ENCODE data around the gene CNOT10.
"Not testable (repeated sequence)": the region's sequence is repeated elsewhere in the genome, so short reads cannot be mapped to it uniquely, and the experiment has no call there.

The CNOT10 gene

GRCh38 chr3:32764481-32764880, 79.5 kb downstream of the CNOT10 start:
- no peak for DNase-seq

GRCh38 chr3:32778389-32778788, 93.4 kb downstream of the CNOT10 start:
- no peak for DNase-seq

DNA sequence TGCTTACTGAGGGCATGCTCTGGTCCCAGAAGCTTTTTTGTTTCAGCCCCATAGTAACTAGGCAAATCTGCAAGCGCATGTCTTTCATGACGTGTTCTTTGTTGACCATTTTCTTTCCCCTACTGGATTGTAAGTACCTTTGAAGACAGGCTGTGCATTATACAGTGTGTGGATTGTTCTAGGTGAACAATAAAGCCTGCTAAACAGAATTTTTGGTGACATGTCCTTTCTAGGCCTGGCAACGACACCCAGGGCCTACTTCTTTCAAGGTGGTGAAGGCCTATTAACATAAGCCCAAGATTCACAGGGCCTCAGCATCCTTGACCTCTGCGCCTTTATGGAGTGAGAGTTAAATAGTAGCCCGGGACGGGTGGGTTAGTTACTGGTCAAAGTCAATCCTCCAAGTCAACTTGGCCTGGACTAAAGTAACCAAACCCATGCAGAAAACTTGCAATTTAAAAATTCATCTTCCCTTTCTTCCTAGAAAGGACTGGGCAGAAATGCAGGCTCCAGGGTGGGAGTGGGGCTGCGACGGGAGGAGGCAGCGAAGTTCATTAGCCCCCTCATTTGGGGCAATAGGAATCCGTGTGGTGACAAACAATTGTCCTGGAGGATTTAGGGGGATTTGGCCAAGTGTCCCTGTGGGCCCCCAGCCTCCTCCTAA, 95.2 kb downstream of the CNOT10 start:
- DNase-seq = no peak

DNA sequence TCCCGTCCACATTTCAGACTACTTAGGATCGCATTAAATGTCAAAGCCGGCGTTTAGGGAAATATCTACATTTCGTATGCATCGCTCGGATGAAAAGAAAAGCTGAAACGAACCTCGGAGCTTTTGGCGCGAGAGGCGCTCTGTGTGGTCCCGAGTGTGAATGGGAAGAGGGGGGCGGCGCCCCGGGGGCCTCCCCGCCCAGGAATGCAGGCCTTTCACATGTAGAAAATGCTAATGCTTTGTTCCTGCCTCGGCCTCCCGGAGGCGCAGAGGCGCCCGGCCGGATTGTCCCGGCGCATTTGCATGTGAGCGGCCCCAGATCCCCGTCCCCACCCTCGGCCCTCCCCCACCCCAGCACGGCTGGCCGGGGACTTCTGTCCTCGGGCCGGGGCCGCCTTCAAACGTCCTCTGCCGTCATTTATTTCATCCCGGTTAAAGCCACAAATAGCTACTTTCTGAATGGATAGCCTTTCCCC, 95.8 kb downstream of the CNOT10 start:
- DNase-seq = no peak

- DNase-seq = peak; percentile 64
These were observed 96.4 kb downstream of the CNOT10 start for GRCh38 chr3:32781211-32781968.

DNA sequence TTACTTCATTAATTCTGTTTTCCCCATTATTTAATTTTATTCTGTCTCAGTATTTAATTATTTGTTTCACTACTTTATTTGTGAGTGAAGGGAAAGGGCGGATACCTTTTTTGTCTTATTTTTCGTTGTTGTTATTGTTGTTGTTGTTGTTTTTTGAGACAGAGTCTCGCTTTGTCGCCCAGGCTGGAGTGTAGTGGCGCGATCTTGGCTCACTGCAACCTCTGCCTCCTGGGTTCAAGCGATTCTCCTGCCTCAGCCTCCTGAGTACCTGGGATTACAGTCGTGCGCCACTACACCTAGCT, 96.9 kb downstream of the CNOT10 start:
- DNase-seq = not testable (repeated sequence)

GRCh38 chr3:32782407-32782806, 97.4 kb downstream of the CNOT10 start:
- no peak for DNase-seq

DNA sequence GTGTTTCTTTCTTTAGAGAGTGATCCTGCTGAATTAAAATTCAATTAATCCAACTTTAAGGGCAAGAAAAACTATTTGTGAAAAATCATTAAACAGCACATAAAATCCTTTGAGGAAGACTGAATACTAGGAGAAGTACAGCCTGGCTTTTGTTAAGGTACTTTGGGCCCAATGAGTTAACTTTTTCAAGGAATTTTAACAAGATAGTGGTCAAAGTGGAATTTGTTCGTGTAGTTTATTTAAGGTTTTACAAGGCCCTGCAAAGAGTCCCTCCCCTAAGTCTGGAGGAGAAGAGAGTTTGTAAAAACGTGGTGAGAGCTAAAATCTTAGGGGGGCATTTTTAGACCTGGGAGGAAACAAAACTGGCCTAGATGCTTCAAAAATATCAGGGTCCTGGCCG, 106.8 kb downstream of the CNOT10 start:
- DNase-seq = no peak

DNA sequence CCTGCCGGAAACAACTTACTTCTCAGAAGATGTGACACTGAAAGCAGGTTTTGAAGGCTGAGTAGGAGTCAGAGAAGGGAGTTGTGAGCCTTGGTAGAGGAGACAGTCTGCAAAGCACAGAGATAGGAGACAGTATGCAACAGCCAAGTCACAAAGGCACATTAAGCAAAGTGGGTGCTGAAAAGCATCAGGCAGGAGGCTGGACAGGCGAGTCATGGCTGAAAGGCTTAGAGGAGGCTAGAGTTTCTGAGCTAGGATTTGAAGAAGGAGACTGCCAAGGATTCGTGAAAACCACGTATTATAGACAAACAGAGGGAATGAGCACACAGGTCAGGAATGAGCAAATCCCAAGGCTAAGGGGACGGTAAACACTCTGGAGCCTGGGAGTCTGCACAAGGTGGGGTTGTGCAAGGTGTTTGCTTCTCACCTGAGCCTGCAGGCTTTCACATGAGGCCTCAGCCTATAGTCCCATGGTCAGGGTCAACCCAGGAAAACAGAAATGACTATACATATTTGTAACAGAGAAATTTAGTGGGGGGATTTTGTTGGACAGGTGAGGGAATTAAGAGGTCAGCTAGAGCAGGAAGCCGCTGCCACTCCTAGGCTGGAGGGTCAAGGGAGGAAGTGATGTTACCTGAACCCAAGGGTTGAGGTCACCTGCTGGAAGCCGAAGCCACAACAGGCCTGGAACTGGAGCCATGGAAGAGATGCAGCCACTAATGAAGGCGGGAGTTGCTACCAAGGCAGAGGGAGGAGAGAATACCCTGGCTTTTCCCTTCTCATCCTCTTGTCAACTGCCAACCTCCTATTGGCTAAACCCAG, 109.7 kb downstream of the CNOT10 start:
- no peak for DNase-seq

DNA sequence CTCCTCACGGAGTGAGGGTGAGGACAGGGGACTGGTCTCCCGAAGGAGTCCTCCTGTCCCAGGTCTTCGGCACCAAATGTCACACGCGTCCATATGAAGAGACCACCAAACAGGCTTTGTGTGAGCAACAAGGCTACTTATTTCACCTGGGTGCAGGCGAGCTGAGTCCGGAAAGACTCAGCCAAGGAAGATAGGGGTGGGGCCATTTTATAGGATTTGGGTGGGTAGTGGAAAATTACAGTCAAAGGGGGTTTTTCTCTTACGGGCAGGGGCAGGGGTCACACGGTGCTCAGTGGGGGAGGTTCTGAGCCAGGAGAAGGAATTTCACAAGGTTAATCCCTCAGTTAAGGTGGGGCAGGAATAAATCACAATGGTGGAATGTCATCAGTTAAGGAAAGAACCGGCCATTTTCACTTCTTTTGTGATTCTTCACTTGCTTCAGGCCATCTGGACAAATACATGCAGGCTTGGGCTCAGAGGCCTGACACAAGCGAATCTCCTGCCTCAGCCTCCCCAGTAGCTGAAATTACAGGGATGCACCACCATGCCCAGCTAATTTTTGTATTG, 111.5 kb downstream of the CNOT10 start:
- not testable (repeated sequence) for DNase-seq

- DNase-seq = no peak
These were observed 112.8 kb downstream of the CNOT10 start for GRCh38 chr3:32797776-32798175.

- not testable (repeated sequence) for DNase-seq
These were observed 116.5 kb downstream of the CNOT10 start for GRCh38 chr3:32801440-32801839.

GRCh38 chr3:32813180-32813579, 128.2 kb downstream of the CNOT10 start:
- DNase-seq = no peak

- DNase-seq = no peak
These were observed 129.4 kb downstream of the CNOT10 start for GRCh38 chr3:32814361-32814760.

DNA sequence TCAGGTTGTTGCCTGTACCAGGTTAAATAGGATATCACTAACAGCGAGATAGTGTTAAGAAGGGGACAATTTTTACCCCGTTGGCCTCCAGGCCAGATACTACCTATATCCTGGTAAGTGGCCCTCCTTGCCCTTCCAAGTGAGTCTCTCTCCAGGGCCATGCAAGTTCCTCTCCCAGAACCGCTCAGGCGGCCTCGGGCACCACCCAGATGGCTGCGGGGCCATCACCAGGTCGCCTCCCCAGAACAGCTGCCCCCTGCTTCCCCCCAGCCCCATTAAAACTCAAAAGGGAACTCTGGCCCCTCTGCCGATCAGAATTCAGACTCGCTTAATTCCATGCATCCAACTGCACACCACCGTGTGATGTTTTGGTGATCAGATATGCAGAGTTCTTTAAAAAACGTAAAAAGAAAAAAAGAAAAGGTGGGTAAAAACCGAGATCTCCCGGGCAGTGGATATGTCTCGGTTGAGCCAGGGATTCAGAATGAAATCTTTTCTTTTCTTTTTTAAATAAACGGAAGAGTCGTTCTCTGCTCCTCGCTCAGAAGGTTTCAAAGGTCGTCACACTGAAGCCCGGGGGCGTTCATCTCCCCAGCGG, 131.0 kb downstream of the CNOT10 start:
- no peak for DNase-seq

DNA sequence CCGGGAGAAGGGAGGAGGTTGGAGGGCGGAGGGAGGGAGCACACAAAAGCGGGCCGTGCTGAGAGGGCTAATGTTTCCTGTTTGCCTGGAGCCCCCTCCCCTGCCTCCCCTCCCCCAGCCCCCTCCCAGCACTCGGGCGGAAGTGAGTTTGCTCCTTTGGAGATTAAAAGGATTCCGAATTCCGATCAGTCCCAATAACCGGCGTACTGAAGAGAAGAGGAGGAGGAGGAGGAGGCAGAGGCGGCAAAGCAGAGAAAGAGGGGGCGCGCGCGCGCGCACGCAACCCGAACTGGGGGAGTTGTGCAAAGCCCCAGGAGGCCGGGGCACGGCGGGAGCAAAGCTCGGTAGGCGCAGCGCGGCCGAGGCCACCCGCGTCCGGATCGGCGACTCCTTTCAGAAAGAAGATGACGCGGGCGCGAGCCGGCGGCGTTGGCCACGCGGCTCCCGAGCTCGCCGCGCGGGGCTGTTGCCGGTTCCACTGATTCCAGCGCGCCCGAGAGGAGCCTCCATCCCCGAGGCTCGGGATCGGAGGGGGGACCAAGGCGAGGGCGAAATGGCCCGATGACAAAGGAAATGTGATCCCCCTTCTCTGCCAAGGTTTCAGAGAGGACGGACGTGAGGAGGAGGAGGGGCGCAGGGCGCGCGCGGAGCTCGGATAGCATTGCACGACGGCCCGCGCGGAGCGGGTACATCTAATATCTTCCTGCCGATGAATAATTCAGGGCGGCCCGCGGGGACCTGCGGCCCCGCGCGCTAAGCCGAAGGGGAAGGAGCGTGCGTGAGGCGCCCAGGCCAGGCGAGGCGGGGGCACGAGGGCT, 131.7 kb downstream of the CNOT10 start:
- DNase-seq = no peak

DNA sequence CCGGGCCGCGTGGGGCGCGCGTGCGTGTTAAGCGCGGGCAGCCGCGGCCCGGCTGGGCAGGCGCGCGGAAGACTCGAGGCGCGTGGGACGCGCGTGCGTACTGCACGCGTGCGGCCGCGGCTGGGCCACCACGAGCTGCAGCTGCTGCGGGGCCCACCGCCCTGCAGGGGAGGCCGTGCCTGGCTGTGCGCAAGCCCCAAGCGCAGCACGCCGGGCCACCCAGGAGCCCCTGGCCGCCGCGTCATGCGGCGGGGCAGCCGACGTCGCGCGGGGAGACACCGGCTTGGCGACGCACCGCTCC, 132.2 kb downstream of the CNOT10 start:
- no peak for DNase-seq

GRCh38 chr3:32817558-32818228, 132.7 kb downstream of the CNOT10 start, which contains the start of gene TRIM71:
TSS of gene TRIM71 (plus strand) at chr3:32817997. CDS start at chr3:32818081, 84 bp downstream.
- no peak for DNase-seq

DNA sequence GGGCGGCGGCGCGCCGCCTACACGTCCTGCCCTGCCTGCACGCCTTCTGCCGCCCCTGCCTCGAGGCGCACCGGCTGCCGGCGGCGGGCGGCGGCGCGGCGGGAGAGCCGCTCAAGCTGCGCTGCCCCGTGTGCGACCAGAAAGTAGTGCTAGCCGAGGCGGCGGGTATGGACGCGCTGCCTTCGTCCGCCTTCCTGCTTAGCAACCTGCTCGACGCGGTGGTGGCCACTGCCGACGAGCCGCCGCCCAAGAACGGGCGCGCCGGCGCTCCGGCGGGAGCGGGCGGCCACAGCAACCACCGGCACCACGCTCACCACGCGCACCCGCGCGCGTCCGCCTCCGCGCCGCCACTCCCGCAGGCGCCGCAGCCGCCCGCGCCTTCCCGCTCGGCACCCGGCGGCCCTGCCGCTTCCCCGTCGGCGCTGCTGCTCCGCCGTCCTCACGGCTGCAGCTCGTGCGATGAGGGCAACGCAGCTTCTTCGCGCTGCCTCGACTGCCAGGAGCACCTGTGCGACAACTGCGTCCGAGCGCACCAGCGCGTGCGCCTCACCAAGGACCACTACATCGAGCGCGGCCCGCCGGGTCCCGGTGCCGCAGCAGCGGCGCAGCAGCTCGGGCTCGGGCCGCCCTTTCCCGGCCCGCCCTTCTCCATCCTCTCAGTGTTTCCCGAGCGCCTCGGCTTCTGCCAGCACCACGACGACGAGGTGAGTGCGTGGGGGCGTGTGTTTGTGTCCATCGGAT, 133.4 kb downstream of the CNOT10 start:
- DNase-seq = no peak

GRCh38 chr3:32818970-32819511, 134.1 kb downstream of the CNOT10 start:
- DNase-seq = no peak
